Aorta (tissue), 5 donors: Measurements from ENCODE around the gene SLC22A17. TPM values are rescaled to one million over a fixed set of nuclear protein-coding genes. Genes with fewer than 3 reads are reported as not detected.

Experiments
- ATAC-seq: fragments of 200-7000 bp; cut with Tn5 transposase; one replicate; pipeline ENCODE4 v1.9.1; 2022; ENCODE audit warnings: moderate library complexity; ENCODE audit not compliant: low FRiP score
- DNase-seq, 2 donors: peaks; one replicate each; pipeline ENCODE4 v3.0.0-alpha.2; 2020
- H3K27ac ChIP-seq, 2 donors: one replicate each; pipeline ENCODE4 v1.5.1; 2013; ENCODE audit warnings: low read length in 2 of 2, mild to moderate bottlenecking in 2 of 2, moderate library complexity in 2 of 2, control low read depth in 1 of 2, inconsistent platforms in 1 of 2, low read depth in 1 of 2
- H3K27me3 ChIP-seq, 2 donors: one replicate each; pipeline ENCODE4 v1.6.1; 2013; ENCODE audit warnings: control low read depth in 1 of 2, low read length in 1 of 2, mild to moderate bottlenecking in 1 of 2, moderate library complexity in 1 of 2; ENCODE audit not compliant: insufficient read depth in 2 of 2, control insufficient read depth in 1 of 2
- H3K36me3 ChIP-seq, 2 donors: one replicate each; pipeline ENCODE4 v1.6.1; 2013; ENCODE audit warnings: control low read depth in 1 of 2, low read length in 1 of 2, mild to moderate bottlenecking in 1 of 2; ENCODE audit not compliant: insufficient read depth in 2 of 2, control insufficient read depth in 1 of 2
- H3K4me1 ChIP-seq, 2 donors: one replicate each; pipeline ENCODE4 v1.6.1; 2013; ENCODE audit warnings: low read length in 2 of 2, control low read depth in 1 of 2, mild to moderate bottlenecking in 1 of 2, moderate library complexity in 1 of 2; ENCODE audit not compliant: insufficient read depth in 2 of 2, control insufficient read depth in 1 of 2
- H3K4me3 ChIP-seq, 2 donors: one replicate each; pipeline ENCODE4 v1.5.1; 2013; ENCODE audit warnings: low read length in 2 of 2, control low read depth in 1 of 2, mild to moderate bottlenecking in 1 of 2
- H3K9me3 ChIP-seq: one replicate; pipeline ENCODE4 v1.6.1; 2013; ENCODE audit warnings: mild to moderate bottlenecking, low read length; ENCODE audit not compliant: control insufficient read depth
- WGBS, 2 donors: extraction: QIAGEN DNeasy Blood & Tissue Kit; methylation state at CpG; one replicate each; pipeline ENCODE4 v1.1.7; 2013; 5-methylcytosine and 5-hydroxymethylcytosine counted together
- intact Hi-C, 2 donors: fragments of 100-400 bp; cut with DNase I; formaldehyde crosslinking; loops; one replicate each; pipeline versions ENCODE4 v1.14.2 to v1.15.0; 2022
- polyA plus RNA-seq, 2 donors: library from polyadenylated mRNA; stranded (reverse); fragments of 200-250 nt; gene quantifications; one replicate each; pipeline ENCODE4 v1.2.3, GENCODE V29; 2013
- total RNA-seq, 2 donors: library from RNA; stranded (reverse); fragmentation: NEBNext Ultra II Directional; extraction: Animal tissue kit (Norgen Biotek cat#: 25700); gene quantifications; one replicate each; pipeline ENCODE4 v1.2.1, GENCODE V29; 2021
- donor health status: healthy with polysubstance abuse.
- donor health status: Bipolar disorder and iron deficiency.
- donor health status: DM: no; HTN: no; CAD: no.
- donor health status: DM: no; HTN: no; CAD: no.
- donor health status: DM: yes; HTN: yes; CAD: no.

The SLC22A17 gene
- total and polyA plus RNA-seq, 4 donors, result 7.5 to 85.8 (median 36.8) TPM

DNA sequence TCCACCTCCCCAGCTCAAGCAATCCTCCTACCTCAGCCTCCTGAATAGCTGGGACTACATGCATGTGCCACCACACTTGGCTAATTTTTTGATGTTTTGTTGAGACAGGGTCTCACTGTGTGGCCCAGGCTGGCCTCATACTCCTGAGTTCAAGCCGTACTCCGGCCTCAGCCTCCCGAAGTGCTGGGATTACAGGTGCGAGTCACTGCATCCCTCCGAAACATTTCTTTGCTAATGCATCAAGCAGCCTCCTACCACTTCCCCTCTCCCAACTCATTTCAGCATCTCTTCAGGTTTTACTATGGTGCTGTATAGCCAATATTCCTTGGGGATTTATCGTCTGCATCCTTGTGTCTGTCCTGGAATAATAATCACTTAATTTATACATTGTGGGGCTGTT, 2.3 kb upstream of the SLC22A17 start:
- Histone ChIP-seq H3K36me3 (peaks cover 0 to 3% of the 10 kb centered on the region in 2 donors), H3K4me1 (no peaks in the 10 kb centered on the region), H3K27ac (no peak overlapping the region), H3K27me3 (no peaks in the 10 kb centered on the region), H3K9me3 (no peaks in the 10 kb centered on the region), H3K4me3 (no peak overlapping the region)
- ATAC-seq (no peak), DNase-seq (peak in 1 of 2 donors; percentile 34)
- intact Hi-C loops, result loop anchor here in 1 of 2 donors (1.0 to 10.0 kb wide), 2 partner anchors 9 to 110 kb away; partner anchors contain the start of gene NGDN
- 80 to 83% methylated on average over 6 of the region's 6 CpGs for WGBS, 2 donors

DNA sequence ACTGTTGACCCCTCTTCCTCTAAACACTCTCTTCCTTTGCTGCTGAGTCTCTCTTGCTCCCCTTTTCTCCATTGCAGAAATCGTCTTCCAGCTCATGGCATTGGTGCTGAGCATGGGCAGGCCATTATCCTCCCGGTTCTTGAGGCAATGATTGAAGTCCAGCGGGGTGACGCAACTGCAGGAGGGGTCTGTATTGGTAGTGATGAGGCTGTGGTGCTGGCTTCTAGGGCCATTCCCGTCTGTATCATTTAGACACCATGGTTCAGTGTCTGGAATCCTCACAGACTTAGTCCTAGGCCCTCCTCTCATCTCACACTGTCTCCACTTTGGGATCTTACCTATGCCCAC, 720 bp upstream of the SLC22A17 start:
- H3K9me3 ChIP-seq, result no peaks in the 10 kb centered on the region
- peaks cover 0 to 3% of the 10 kb centered on the region in 2 donors for H3K36me3 ChIP-seq
- DNase-seq (no peak), ATAC-seq (no peak)
- intact Hi-C loops, result loop anchor here in 1 of 2 donors (10.0 kb wide), 1 partner anchor 111 kb away; the partner anchor contains the start of gene NGDN
- H3K4me1 ChIP-seq, result no peaks in the 10 kb centered on the region
- H3K27ac ChIP-seq, result no peak overlapping the region
- WGBS, 2 donors, result 75 to 77% methylated on average over 5 of the region's 5 CpGs
- no peaks in the 10 kb centered on the region for H3K27me3 ChIP-seq
- no peak overlapping the region for H3K4me3 ChIP-seq

DNA sequence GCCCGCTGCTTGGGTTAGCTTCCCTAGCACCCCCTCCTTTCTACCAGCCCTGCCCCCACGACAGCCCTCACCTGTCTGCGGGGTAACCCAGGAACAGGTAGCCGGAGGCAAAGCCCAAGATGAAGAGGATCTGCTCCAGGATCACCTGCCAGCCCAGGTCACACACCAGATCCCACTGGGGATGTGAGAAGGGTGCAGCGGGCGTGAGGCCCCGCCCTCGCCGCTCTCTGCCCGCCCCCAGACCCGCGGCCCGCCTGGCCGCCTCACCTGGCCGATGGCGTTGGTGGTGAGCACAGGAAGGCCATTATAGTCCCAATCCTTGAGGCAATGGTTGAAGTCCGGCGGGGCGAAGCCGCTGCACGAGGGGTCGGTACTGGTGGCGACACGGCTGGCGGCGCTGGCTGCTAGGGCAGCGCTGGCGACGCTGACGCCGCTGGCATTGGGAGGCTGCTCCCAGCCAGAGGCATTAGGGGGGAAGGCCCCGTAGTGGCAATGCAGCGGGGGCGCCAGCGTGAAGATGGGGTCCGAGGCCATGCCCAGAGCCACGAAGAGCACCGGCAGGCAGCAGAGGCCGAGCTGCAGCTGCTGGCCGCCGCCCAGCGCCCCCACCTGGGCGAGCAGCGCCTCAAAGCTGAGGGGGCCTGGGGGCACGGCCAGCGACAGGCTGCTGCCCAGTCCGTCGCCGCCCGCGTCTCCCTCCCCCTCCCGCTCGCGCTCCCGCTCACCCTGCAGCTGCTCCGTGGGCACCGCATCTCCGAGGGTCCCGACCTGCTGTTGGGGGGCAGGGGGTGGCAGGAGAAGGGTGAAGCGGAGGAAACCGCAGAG, 794 bp downstream of the SLC22A17 start:
- Histone ChIP-seq H3K36me3 (no peaks in the 10 kb centered on the region), H3K4me1 (no peaks in the 10 kb centered on the region), H3K4me3 (peak overlapping the region; percentile 61 to 63), H3K27ac (no peak overlapping the region), H3K27me3 (no peaks in the 10 kb centered on the region), H3K9me3 (no peaks in the 10 kb centered on the region)
- WGBS, 2 donors, result 4 to 6% methylated on average over 51 to 61 of the region's 61 CpGs
- intact Hi-C loops, result loop anchor here in 1 of 2 donors (10.0 kb wide), 1 partner anchor 113 kb away; the partner anchor contains the start of gene NGDN
- peak; percentile 20 for ATAC-seq
- peak in 1 of 2 donors; percentile 77 for DNase-seq

DNA sequence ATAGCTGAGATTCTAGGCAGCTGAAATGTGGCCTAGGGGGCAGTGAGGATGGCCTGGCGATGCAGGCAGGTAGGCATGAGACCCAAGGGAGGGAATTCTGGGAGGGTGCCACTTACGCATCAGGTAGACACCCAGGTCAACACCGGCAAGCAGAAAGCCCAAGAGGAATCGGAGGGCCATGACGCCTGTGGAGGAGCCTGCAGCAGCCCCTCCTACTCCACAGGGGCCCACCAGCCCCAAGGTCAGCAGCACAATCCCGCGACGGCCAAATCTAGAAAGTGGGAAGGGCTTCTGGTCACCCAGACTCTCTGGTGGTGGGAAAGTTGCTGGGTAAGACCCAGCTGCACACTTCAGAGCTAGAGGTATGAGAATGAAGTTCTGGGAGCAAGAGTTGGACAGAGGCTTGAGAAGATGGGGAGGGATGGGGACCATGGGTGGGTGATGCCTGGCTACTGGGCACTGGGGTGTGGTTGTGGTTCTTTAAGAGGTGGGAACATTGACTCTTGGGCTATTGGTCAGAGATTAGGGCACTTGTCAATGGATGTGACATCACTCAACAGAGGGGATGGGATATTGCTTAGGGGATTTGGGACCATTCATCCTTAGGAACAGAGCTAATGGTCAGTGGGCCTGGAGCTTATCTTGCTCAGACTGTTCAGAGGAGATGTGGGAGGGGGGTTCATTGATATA, 3.4 kb downstream of the SLC22A17 start:
- no peaks in the 10 kb centered on the region for H3K36me3 ChIP-seq
- intact Hi-C loops, result no loop called here
- H3K4me1 ChIP-seq, result no peaks in the 10 kb centered on the region
- no peak overlapping the region for H3K4me3 ChIP-seq
- no peak overlapping the region for H3K27ac ChIP-seq
- no peaks in the 10 kb centered on the region for H3K9me3 ChIP-seq
- 88 to 91% methylated on average over 8 of the region's 8 CpGs for WGBS, 2 donors
- no peak for DNase-seq
- H3K27me3 ChIP-seq, result no peaks in the 10 kb centered on the region
- ATAC-seq, result no peak

DNA sequence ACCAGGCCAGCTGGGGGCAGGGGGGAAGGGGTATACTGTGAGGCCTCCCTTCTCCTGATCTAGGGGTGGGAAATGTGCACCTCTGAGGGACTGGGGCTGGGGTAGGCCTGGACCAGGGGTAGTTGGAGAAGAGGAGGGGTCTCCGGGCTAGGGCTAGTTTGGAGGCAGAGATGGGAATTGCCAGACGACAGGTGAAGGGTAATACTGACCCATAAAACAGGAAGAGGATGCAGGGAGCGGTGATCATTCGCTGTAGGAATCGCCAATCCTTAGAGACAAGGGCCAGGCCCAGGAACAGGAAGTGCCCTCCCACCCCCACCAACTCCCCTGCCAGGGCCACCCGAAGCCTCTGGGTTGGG, 4.4 kb downstream of the SLC22A17 start:
- DNase-seq (no peak), ATAC-seq (no peak)
- Histone ChIP-seq H3K27me3 (no peaks in the 10 kb centered on the region), H3K9me3 (no peaks in the 10 kb centered on the region), H3K27ac (no peak overlapping the region), H3K4me1 (no peaks in the 10 kb centered on the region), H3K4me3 (no peak overlapping the region), H3K36me3 (no peaks in the 10 kb centered on the region)
- 89 to 91% methylated on average over 6 of the region's 6 CpGs for WGBS, 2 donors
- intact Hi-C loops, result no loop called here

DNA sequence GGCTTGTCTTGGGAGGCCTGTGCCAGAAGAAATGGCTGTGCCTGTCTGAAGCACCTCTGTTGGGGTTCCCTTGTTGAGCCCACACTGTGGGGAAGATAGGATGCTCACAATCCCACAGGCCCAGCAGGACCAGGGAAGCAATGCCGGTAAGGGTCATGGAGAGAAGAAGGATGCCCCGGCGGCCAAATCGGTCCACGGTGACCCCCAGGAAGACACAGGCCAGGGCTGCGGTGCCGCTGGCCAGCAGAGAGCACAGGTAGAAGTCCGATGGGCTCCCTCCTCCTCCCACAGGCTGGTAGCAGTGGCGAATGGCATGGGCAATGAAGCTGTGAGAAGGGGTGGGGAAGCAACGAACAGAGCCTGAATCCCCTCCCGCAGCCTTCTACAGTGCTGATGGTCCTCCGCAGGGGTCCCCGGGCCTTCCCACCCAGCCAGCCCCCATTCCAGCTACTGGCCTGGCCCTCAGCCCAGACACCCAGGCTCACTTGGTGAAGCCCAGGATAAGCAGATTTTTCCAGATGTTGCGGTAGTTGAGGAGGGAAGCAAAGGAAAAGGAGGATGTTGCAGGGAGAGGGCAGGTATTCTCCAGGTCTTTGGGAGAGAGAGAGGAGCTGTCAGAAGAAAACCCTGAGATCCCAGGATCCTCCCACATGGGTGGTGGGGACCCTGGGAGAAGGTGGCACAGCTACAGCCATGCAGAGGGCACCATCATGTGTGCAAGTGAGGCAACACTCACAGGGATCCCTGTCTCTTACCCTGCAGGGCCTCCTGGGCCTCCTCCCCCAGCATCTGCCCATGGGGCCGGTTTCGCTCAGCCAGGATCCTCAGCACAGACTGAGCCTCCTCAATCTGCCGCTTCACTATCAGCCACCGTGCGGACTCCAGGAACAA, 5.0 kb downstream of the SLC22A17 start:
- Histone ChIP-seq H3K4me1 (no peaks in the 10 kb centered on the region), H3K9me3 (no peaks in the 10 kb centered on the region), H3K36me3 (no peaks in the 10 kb centered on the region), H3K4me3 (no peak overlapping the region), H3K27ac (no peak overlapping the region), H3K27me3 (no peaks in the 10 kb centered on the region)
- intact Hi-C loops, result no loop called here
- whole genome bisulfite sequencing, 2 donors, result 91 to 93% methylated on average over 19 of the region's 19 CpGs
- ATAC-seq (no peak), DNase-seq (no peak)

DNA sequence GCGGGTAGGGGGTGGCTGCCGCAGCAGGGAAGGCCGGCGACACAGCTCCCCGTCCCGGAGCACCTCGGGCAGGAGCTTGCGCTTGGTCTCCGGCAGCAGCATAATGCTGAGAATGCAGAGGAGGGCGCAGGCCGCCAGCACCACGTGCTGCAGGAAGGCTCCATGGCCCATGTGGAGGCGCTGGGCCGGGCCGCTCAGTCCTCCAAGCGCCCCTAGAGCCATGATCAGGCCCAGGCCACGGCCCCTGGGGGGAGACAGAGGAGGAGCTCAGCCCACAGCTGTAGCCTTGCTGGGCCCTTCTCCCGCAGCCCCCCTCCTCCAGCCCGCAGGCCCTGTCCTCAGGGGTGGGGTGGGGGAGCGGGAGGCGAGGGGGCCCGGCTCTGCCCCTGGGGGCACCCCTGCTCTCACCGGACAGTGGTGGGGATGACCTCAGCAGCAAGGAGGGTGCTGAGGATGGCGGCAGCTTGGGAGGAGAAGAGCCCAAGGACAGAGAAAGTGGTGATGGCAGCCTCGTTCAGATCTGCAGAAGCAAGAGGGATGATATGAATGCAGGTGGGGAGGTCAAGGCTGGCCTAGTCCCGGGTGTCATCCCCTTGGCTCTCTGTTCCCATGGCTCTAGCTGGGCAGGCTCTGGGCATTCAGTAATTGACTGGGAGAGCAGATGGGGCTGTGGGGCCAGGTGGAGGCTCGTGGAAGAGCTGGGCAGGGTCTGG, 5.8 kb downstream of the SLC22A17 start:
- no peaks in the 10 kb centered on the region for H3K9me3 ChIP-seq
- DNase-seq (no peak), ATAC-seq (no peak)
- intact Hi-C loops, result no loop called here
- WGBS, 2 donors, result 83 to 84% methylated on average over 26 to 27 of the region's 27 CpGs
- no peak overlapping the region for H3K27ac ChIP-seq
- no peaks in the 10 kb centered on the region for H3K27me3 ChIP-seq
- no peaks in the 10 kb centered on the region for H3K4me1 ChIP-seq
- no peak overlapping the region for H3K4me3 ChIP-seq
- no peaks in the 10 kb centered on the region for H3K36me3 ChIP-seq
